ENCODE measurements around the gene C20orf204. TPM values are rescaled to one million over a fixed set of nuclear protein-coding genes. Genes with fewer than 3 reads are reported as not detected.

The C20orf204 gene
- total RNA-seq, 1 experiment from 2014 or later = 3.4 TPM

- H3K27me3 ChIP-seq (ENCODE audit: low read length) = no peaks in the 10 kb centered on the region
- peaks cover 19% of the 10 kb centered on the region for H3K79me2 ChIP-seq (ENCODE audit: low read length)
- ChIA-PET CTCF (no interaction called here), POLR2A (ENCODE audit: unreplicated experiment) (no interaction called here)
- no peak for DNase-seq
- ATAC-seq = no peak
- H3K27ac ChIP-seq (ENCODE audit: low read length) = no peak overlapping the region
- no peaks in the 10 kb centered on the region for H3F3A ChIP-seq (ENCODE audit: low read length, unreplicated experiment)
- no peaks in the 10 kb centered on the region for H3K36me3 ChIP-seq (ENCODE audit: low read depth, low read length)
- intact Hi-C loops (cut with micrococcal nuclease) = no loop called here
- no peak overlapping the region for H3K4me2 ChIP-seq (ENCODE audit: low read length)
- H3K9ac ChIP-seq (ENCODE audit: low read length) = no peak overlapping the region
- peaks cover 13% of the 10 kb centered on the region for H3K4me1 ChIP-seq (ENCODE audit: insufficient read depth, low read length)
- H2AFZ ChIP-seq (ENCODE audit: low read length) = no peak overlapping the region
- H3K4me3 ChIP-seq (ENCODE audit: low read length) = no peak overlapping the region
- no peaks in the 10 kb centered on the region for H3K9me2 ChIP-seq (replicated peaks; ENCODE audit: low read length)
- no peaks in the 10 kb centered on the region for H4K20me1 ChIP-seq (ENCODE audit: low read length)
- TF ChIP-seq EZH2 (IDR thresholded peaks at IDR 0.05; ENCODE audit: low read length, unreplicated experiment) (no peak), EZH2phosphoT487 (IDR thresholded peaks at IDR 0.05; ENCODE audit: borderline replicate concordance, low read length) (no peak), CTCF (conservative IDR thresholded peaks at IDR 0.05; ENCODE audit: low read depth, low read length) (no peak)
- H3K9me3 ChIP-seq (ENCODE audit: low read length) = no peaks in the 10 kb centered on the region
- BruUV-seq (replicated peaks) = no TSS peak
These were observed 39.6 kb downstream of the C20orf204 start for GRCh38 chr20:64075556-64075955.

GRCh38 chr20:64076061-64076997, 40.3 kb downstream of the C20orf204 start:
- Histone ChIP-seq H3F3A (ENCODE audit: low read length, unreplicated experiment) (no peaks in the 10 kb centered on the region), H3K27ac (ENCODE audit: low read length) (no peak overlapping the region), H3K9me2 (replicated peaks; ENCODE audit: low read length) (no peaks in the 10 kb centered on the region), H2AFZ (ENCODE audit: low read length) (no peak overlapping the region), H3K79me2 (ENCODE audit: low read length) (peaks cover 19% of the 10 kb centered on the region), H3K36me3 (ENCODE audit: low read depth, low read length) (no peaks in the 10 kb centered on the region), H3K4me3 (ENCODE audit: low read length) (no peak overlapping the region), H3K4me2 (ENCODE audit: low read length) (no peak overlapping the region), H3K4me1 (ENCODE audit: insufficient read depth, low read length) (peaks cover 13% of the 10 kb centered on the region), H3K27me3 (ENCODE audit: low read length) (no peaks in the 10 kb centered on the region), H4K20me1 (ENCODE audit: low read length) (no peaks in the 10 kb centered on the region), H3K9me3 (ENCODE audit: low read length) (no peaks in the 10 kb centered on the region), H3K9ac (ENCODE audit: low read length) (no peak overlapping the region)
- POLR2A ChIA-PET (ENCODE audit: unreplicated experiment) = no interaction called here
- intact Hi-C loops (cut with micrococcal nuclease) = no loop called here
- TF ChIP-seq EZH2 (IDR thresholded peaks at IDR 0.05; ENCODE audit: low read length, unreplicated experiment) = no peak
- TF ChIP-seq EZH2phosphoT487 (IDR thresholded peaks at IDR 0.05; ENCODE audit: borderline replicate concordance, low read length) = no peak
- TF ChIP-seq CTCF (conservative IDR thresholded peaks at IDR 0.05; ENCODE audit: low read depth, low read length) = no peak
- no TSS peak for BruUV-seq (replicated peaks)
- ATAC-seq (no peak), DNase-seq (no peak)
- CTCF ChIA-PET = no interaction called here

- Histone ChIP-seq H3K36me3 (ENCODE audit: low read depth, low read length) (no peaks in the 10 kb centered on the region), H3K9me2 (replicated peaks; ENCODE audit: low read length) (no peaks in the 10 kb centered on the region), H2AFZ (ENCODE audit: low read length) (no peak overlapping the region), H3F3A (ENCODE audit: low read length, unreplicated experiment) (no peaks in the 10 kb centered on the region), H3K9me3 (ENCODE audit: low read length) (no peaks in the 10 kb centered on the region), H3K4me3 (ENCODE audit: low read length) (no peak overlapping the region), H3K27ac (ENCODE audit: low read length) (no peak overlapping the region), H3K79me2 (ENCODE audit: low read length) (peaks cover 19% of the 10 kb centered on the region), H4K20me1 (ENCODE audit: low read length) (no peaks in the 10 kb centered on the region), H3K27me3 (ENCODE audit: low read length) (no peaks in the 10 kb centered on the region), H3K9ac (ENCODE audit: low read length) (no peak overlapping the region), H3K4me1 (ENCODE audit: insufficient read depth, low read length) (peaks cover 13% of the 10 kb centered on the region), H3K4me2 (ENCODE audit: low read length) (no peak overlapping the region)
- DNase-seq = no peak
- intact Hi-C loops (cut with micrococcal nuclease) = no loop called here
- no TSS peak for BruUV-seq (replicated peaks)
- POLR2A ChIA-PET (ENCODE audit: unreplicated experiment) = no interaction called here
- TF ChIP-seq EZH2 (IDR thresholded peaks at IDR 0.05; ENCODE audit: low read length, unreplicated experiment) (no peak), CTCF (conservative IDR thresholded peaks at IDR 0.05; ENCODE audit: low read depth, low read length) (no peak), EZH2phosphoT487 (IDR thresholded peaks at IDR 0.05; ENCODE audit: borderline replicate concordance, low read length) (no peak)
- CTCF ChIA-PET = no interaction called here
- no peak for ATAC-seq
These were observed 41.1 kb downstream of the C20orf204 start for GRCh38 chr20:64077094-64077493.

All from PC-3 (cell line).